Activated CD4-positive, CD25-positive, alpha-beta regulatory T cell treated with anti-CD3 and anti-CD28 coated beads, Interleukin-2, amount 50 U/mL, for 72 hours (primary cell): ENCODE results near the gene GRK1.

Experiments used
- DNase-seq: peaks from one replicate; pipeline ENCODE4 v3.0.0; 2021

Gene GRK1

GRCh38 chr13:113632706-113633484, 34.1 kb upstream of the GRK1 start:
- DNase-seq: no peak

- DNase-seq: no peak
These were observed 33.5 kb upstream of the GRK1 start for GRCh38 chr13:113633485-113633873.

- DNase-seq: no peak
These were observed 32.6 kb upstream of the GRK1 start for GRCh38 chr13:113634279-113635047.

GRCh38 chr13:113635048-113635420, 32.0 kb upstream of the GRK1 start:
- DNase-seq: no peak

- no peak for DNase-seq
These were observed 31.3 kb upstream of the GRK1 start for GRCh38 chr13:113635709-113636108.

GRCh38 chr13:113636266-113636963, 30.6 kb upstream of the GRK1 start:
- DNase-seq: no peak

- peak; percentile 17 for DNase-seq
These were observed 29.5 kb upstream of the GRK1 start for GRCh38 chr13:113637262-113638160.

- DNase-seq: peak; percentile 14
These were observed 28.8 kb upstream of the GRK1 start for GRCh38 chr13:113638173-113638746.

GRCh38 chr13:113638806-113639205, 28.2 kb upstream of the GRK1 start:
- peak; percentile 4 for DNase-seq

GRCh38 chr13:113639616-113640262, 27.3 kb upstream of the GRK1 start:
- DNase-seq: peak; percentile 16

GRCh38 chr13:113641426-113641825, 25.6 kb upstream of the GRK1 start:
- no peak for DNase-seq

GRCh38 chr13:113642563-113642962, 24.5 kb upstream of the GRK1 start:
- DNase-seq: no peak

- DNase-seq: no peak
These were observed 23.4 kb upstream of the GRK1 start for GRCh38 chr13:113643593-113643992.

GRCh38 chr13:113644800-113645199, 22.2 kb upstream of the GRK1 start:
- no peak for DNase-seq

- DNase-seq: no peak
These were observed 21.7 kb upstream of the GRK1 start for GRCh38 chr13:113645329-113645728.

GRCh38 chr13:113646376-113646775, 20.6 kb upstream of the GRK1 start:
- DNase-seq: peak; percentile 5

- DNase-seq: peak; percentile 21
These were observed 20.1 kb upstream of the GRK1 start for GRCh38 chr13:113646921-113647340.

GRCh38 chr13:113647351-113648215, 19.4 kb upstream of the GRK1 start:
- peak; percentile 24 for DNase-seq

GRCh38 chr13:113648216-113648610, 18.8 kb upstream of the GRK1 start:
- no peak for DNase-seq

- DNase-seq: peak; percentile 25
These were observed 17.8 kb upstream of the GRK1 start for GRCh38 chr13:113649212-113649611.

- DNase-seq: peak; percentile 24
These were observed 16.7 kb upstream of the GRK1 start for GRCh38 chr13:113650275-113650674.
